Panc1 (cell line): ENCODE measurements around the gene PCED1B. TPM values are rescaled to one million over a fixed set of nuclear protein-coding genes. Genes with fewer than 3 reads are reported as not detected.

Experiments used
- ATAC-seq: fragments of 200-7000 bp; cut with Tn5 transposase; 2 replicates; pipeline ENCODE4 v1.9.1; 2020; ENCODE audit warnings: mild to moderate bottlenecking, moderate library complexity
- BruUV-seq: library from RNA; stranded (reverse); fragments of 400-500 nt; replicated peaks from 2 replicates; lab custom pipeline; 2021; lab: Mats Ljungman, UMichigan
- CTCF ChIA-PET: fragments of 300-600 bp; sonication (Branson Sonifier 250); formaldehyde crosslinking; loops from one replicate; lab custom pipeline; 2022; ENCODE audit warnings: antibody characterized with exemption; lab: Charles Lee
- POLR2A ChIA-PET: fragments of 300-600 bp; sonication (Branson Sonifier 250); formaldehyde crosslinking; loops from one replicate; lab custom pipeline; 2022; ENCODE audit warnings: antibody characterized with exemption; lab: Charles Lee
- DNase-seq: peaks from one replicate; pipeline ENCODE4 v3.0.0-alpha.2; 2010; ENCODE audit warnings: low read depth, low spot score
- H3K27ac ChIP-seq: 2 replicates; pipeline ENCODE4 v1.5.1; 2011; ENCODE audit warnings: mild to moderate bottlenecking, low read length, inconsistent platforms
- H3K27me3 ChIP-seq: fragments of 200-500 bp; sonication (Bioruptor generic); 2 replicates; pipeline ENCODE4 v1.6.0; 2014; ENCODE audit warnings: low read length, inconsistent platforms; ENCODE audit not compliant: control insufficient read depth, insufficient read depth
- H3K36me3 ChIP-seq: fragments of 200-500 bp; sonication (Bioruptor generic); 2 replicates; pipeline ENCODE4 v1.5.1; 2014; ENCODE audit warnings: inconsistent platforms, mild to moderate bottlenecking, low read length, moderate library complexity; ENCODE audit not compliant: control insufficient read depth, insufficient read depth
- H3K4me1 ChIP-seq: 2 replicates; pipeline ENCODE4 v1.5.1; 2011; ENCODE audit warnings: inconsistent platforms, mild to moderate bottlenecking, low read length, moderate library complexity; ENCODE audit not compliant: control insufficient read depth, insufficient read depth
- H3K4me3 ChIP-seq, 2 experiments: 2 replicates each; pipeline ENCODE4 v1.5.1; 2011 to 2012; ENCODE audit warnings: low read depth in 2 of 2, low read length in 2 of 2, mild to moderate bottlenecking in 2 of 2, inconsistent platforms in 1 of 2, moderate library complexity in 1 of 2
- H3K9me3 ChIP-seq: fragments of 200-500 bp; sonication (Bioruptor generic); 2 replicates; pipeline ENCODE4 v1.5.1; 2014; ENCODE audit warnings: low read depth, mild to moderate bottlenecking, inconsistent platforms, low read length, moderate library complexity; ENCODE audit not compliant: control insufficient read depth, insufficient read depth
- POLR2AphosphoS5 ChIP-seq: IDR thresholded peaks from 2 replicates; pipeline ENCODE4 v1.6.1; 2012; ENCODE audit warnings: mild to moderate bottlenecking, low read depth, low read length, moderate library complexity
- SIN3A ChIP-seq: IDR thresholded peaks from 2 replicates; pipeline ENCODE4 v1.6.1; 2012; ENCODE audit warnings: low read depth, mild to moderate bottlenecking, low read length, moderate library complexity, borderline replicate concordance; ENCODE audit not compliant: insufficient read depth
- TCF7L2 ChIP-seq: IDR thresholded peaks from 2 replicates; pipeline ENCODE4 v1.6.1; 2011; ENCODE audit warnings: mild to moderate bottlenecking, low read depth, low read length, inconsistent platforms
- in situ Hi-C: cut with HindIII; loops from 2 replicates; pipeline ENCODE4 v1.10.0; 2016; ENCODE audit warnings: low sequenced_read_pairs, low pct_unique_long_range_greater_than_20kb
- intact Hi-C: fragments of 100-400 bp; cut with micrococcal nuclease; formaldehyde crosslinking; loops from one replicate; pipeline ENCODE4 v1.10.0; 2022; ENCODE audit not compliant: unreplicated experiment
- total RNA-seq: library from RNA; stranded (reverse); gene quantifications from one replicate; pipeline ENCODE4 v1.2.1, GENCODE V29; 2021; ENCODE audit not compliant: unreplicated experiment
- TF ChIP-seq, protein P1 (sequence below): fragments of 450-650 bp; IDR thresholded peaks from 2 replicates; pipeline ENCODE4 v1.5.1; 2017; ENCODE audit warnings: mild to moderate bottlenecking
- TF ChIP-seq, protein P2 (sequence below), 2 experiments: IDR thresholded peaks; 2 replicates each; pipeline ENCODE4 v1.6.1; 2011 to 2012; ENCODE audit warnings: low read depth in 2 of 2, control low read depth in 1 of 2, low read length in 1 of 2, mild to moderate bottlenecking in 1 of 2, moderate library complexity in 1 of 2; ENCODE audit not compliant: insufficient read depth in 1 of 2

Gene PCED1B
- total RNA-seq, 1 experiment from 2014 or later = 0.82 TPM

DNA sequence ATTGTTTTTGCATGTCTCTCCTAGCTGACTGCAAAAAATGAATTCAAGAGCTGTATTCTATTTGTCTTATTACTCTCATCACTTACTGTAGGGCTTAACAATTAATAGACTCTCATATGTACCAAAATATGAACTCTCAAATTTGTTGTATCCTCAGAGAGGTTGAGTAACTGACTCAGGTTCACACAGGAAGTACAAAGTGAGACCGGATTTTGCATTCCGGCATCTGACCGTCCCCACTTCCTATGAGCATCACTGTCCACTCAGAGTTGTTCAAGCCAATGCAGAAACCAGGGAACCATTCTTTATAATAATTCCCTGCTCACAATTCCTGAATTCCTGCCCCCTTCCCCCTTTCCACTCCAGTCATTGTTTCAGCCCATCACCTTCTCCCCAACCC, 113.6 kb downstream of the PCED1B start:
- TF ChIP-seq TCF7L2 (no peak), SIN3A (no peak)
- TF ChIP-seq, protein P1, sequence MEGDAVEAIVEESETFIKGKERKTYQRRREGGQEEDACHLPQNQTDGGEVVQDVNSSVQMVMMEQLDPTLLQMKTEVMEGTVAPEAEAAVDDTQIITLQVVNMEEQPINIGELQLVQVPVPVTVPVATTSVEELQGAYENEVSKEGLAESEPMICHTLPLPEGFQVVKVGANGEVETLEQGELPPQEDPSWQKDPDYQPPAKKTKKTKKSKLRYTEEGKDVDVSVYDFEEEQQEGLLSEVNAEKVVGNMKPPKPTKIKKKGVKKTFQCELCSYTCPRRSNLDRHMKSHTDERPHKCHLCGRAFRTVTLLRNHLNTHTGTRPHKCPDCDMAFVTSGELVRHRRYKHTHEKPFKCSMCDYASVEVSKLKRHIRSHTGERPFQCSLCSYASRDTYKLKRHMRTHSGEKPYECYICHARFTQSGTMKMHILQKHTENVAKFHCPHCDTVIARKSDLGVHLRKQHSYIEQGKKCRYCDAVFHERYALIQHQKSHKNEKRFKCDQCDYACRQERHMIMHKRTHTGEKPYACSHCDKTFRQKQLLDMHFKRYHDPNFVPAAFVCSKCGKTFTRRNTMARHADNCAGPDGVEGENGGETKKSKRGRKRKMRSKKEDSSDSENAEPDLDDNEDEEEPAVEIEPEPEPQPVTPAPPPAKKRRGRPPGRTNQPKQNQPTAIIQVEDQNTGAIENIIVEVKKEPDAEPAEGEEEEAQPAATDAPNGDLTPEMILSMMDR = no peak
- TF ChIP-seq, protein P2, sequence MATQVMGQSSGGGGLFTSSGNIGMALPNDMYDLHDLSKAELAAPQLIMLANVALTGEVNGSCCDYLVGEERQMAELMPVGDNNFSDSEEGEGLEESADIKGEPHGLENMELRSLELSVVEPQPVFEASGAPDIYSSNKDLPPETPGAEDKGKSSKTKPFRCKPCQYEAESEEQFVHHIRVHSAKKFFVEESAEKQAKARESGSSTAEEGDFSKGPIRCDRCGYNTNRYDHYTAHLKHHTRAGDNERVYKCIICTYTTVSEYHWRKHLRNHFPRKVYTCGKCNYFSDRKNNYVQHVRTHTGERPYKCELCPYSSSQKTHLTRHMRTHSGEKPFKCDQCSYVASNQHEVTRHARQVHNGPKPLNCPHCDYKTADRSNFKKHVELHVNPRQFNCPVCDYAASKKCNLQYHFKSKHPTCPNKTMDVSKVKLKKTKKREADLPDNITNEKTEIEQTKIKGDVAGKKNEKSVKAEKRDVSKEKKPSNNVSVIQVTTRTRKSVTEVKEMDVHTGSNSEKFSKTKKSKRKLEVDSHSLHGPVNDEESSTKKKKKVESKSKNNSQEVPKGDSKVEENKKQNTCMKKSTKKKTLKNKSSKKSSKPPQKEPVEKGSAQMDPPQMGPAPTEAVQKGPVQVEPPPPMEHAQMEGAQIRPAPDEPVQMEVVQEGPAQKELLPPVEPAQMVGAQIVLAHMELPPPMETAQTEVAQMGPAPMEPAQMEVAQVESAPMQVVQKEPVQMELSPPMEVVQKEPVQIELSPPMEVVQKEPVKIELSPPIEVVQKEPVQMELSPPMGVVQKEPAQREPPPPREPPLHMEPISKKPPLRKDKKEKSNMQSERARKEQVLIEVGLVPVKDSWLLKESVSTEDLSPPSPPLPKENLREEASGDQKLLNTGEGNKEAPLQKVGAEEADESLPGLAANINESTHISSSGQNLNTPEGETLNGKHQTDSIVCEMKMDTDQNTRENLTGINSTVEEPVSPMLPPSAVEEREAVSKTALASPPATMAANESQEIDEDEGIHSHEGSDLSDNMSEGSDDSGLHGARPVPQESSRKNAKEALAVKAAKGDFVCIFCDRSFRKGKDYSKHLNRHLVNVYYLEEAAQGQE (IDR thresholded peaks at IDR 0.05; ENCODE audit: insufficient read depth in 1 of 2, low read depth in 2 of 2, low read length in 1 of 2) = no peak
- H3K27ac ChIP-seq = no peak overlapping the region
- H3K27me3 ChIP-seq = no peaks in the 10 kb centered on the region
- ChIA-PET POLR2A (no interaction called here), CTCF (interaction anchor here (0.8 kb wide), 1 partner anchor 160 kb away, joined by 3 read pairs; no protein-coding TSS in a partner anchor)
- H3K4me1 ChIP-seq = 0 out of 2 replicates have a peak, but pooled peaks cover 3% of the 10 kb centered on the region
- H3K4me3 ChIP-seq = no peak overlapping the region
- in situ Hi-C loops (no loop called here), intact Hi-C loops (no loop called here)
- DNase-seq (no peak), ATAC-seq (no peak)
- no peaks in the 10 kb centered on the region for H3K36me3 ChIP-seq
- BruUV-seq = no TSS peak
- no peaks in the 10 kb centered on the region for H3K9me3 ChIP-seq

DNA sequence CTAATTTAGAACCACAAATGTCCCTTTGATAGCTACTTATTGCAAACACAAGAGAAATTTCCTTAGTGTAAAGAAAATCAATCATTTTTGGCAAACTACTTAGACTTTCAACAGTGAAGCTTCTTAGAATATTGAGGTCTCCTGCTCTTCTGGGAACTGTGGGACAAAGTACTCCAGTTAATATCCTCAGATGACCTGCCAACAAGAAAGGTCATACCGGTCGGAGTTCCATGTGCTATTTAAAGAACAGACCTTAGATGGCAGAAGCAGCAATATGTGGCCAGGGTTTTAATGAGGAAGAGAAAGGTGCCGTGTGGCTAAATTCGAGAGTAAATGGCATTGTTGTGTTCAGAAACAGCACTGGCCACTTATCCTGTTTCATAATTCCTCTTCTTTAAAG, 115.1 kb downstream of the PCED1B start:
- TF ChIP-seq, protein P1 = no peak
- TF ChIP-seq, protein P2 (IDR thresholded peaks at IDR 0.05; ENCODE audit: insufficient read depth in 1 of 2, low read depth in 2 of 2, low read length in 1 of 2) = no peak
- TF ChIP-seq POLR2AphosphoS5 (no peak), TCF7L2 (no peak), SIN3A (no peak)
- in situ Hi-C loops (no loop called here), intact Hi-C loops (no loop called here)
- no TSS peak for BruUV-seq
- no peak overlapping the region for H3K27ac ChIP-seq
- ChIA-PET CTCF (no interaction called here), POLR2A (interaction anchor here (0.6 to 0.7 kb wide), 2 partner anchors 125 to 202 kb away, joined by 4 to 5 read pairs; no protein-coding TSS in a partner anchor)
- no peak overlapping the region for H3K4me3 ChIP-seq
- no peak for ATAC-seq
- H3K36me3 ChIP-seq = no peaks in the 10 kb centered on the region
- H3K27me3 ChIP-seq = no peaks in the 10 kb centered on the region
- 0 out of 2 replicates have a peak, but pooled peaks cover 3% of the 10 kb centered on the region for H3K4me1 ChIP-seq
- no peak for DNase-seq
- H3K9me3 ChIP-seq = no peaks in the 10 kb centered on the region
